Measurements from ENCODE around the gene DYSF.

DYSF gene

GRCh38 chr2:71461304-71461671 is 7.9 kb downstream of the DYSF start:
- H3K4me3 ChIP-seq (ENCODE audit: low read depth, low read length), result no peak overlapping the region
- no peak for TF ChIP-seq CTCF (IDR thresholded peaks at IDR 0.05; ENCODE audit: borderline replicate concordance, insufficient read depth, low read depth, low read length)

DNA sequence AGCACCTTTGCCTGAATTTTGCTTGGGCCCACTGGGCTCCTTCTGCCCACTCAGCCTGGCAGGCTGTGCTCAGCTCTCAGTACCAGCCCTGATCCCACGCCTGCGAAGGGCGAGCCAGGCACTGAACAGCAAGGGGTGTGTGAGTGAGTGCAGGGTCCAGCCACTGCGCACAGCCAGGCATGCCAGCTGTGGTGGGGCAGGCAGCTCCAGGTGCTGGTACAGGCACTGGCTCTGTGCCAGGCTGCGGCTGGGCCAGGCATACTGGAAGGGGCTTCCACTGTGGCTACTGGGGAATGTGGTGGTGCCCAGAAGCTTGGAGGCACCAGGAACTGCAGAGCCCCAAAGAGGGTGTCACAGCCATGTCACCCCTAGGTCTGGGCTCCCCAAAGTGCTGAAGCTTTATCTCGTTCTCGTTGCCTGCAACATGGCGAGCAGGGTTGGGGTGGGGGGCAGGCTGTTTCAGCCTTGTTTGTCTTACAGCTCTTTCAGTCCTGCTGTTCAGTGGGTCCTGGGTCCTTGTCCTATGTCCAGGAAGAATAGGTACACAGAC is 8.8 kb downstream of the DYSF start:
- TF ChIP-seq CTCF (IDR thresholded peaks at IDR 0.05; ENCODE audit: borderline replicate concordance, insufficient read depth, low read depth, low read length), result no peak
- no peak overlapping the region for H3K4me3 ChIP-seq (ENCODE audit: low read depth, low read length)

GRCh38 chr2:71462641-71463341 is 9.4 kb downstream of the DYSF start:
- H3K4me3 ChIP-seq (ENCODE audit: low read depth, low read length), result no peak overlapping the region
- TF ChIP-seq CTCF (IDR thresholded peaks at IDR 0.05; ENCODE audit: borderline replicate concordance, insufficient read depth, low read depth, low read length), result no peak

- no peak overlapping the region for H3K4me3 ChIP-seq (ENCODE audit: low read depth, low read length)
- no peak for TF ChIP-seq CTCF (IDR thresholded peaks at IDR 0.05; ENCODE audit: borderline replicate concordance, insufficient read depth, low read depth, low read length)
Observed at GRCh38 chr2:71463342-71463654, 9.9 kb downstream of the DYSF start.

DNA sequence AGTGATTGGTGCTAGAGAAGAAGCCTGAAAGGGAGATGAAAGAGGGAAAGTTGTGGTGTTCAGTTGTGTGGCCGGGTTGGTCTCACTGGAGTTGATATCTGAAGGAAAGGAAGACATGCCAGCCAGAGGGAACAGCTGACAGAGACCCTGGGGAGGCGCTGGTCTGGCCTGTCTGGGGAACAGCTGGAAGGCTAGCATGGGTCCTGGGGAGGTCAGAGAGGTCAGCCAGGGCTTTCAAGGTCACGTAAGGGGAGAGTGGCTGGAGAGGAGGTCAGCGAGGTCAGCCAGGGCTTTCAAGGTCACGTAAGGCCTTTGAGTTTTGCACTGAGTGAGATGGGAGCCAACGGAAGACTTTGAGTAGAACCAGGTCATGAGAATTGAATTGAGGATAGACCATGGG is 11.0 kb downstream of the DYSF start:
- TF ChIP-seq CTCF (IDR thresholded peaks at IDR 0.05; ENCODE audit: borderline replicate concordance, insufficient read depth, low read depth, low read length), result no peak
- H3K4me3 ChIP-seq (ENCODE audit: low read depth, low read length), result no peak overlapping the region

- H3K4me3 ChIP-seq (ENCODE audit: low read depth, low read length), result no peak overlapping the region
- TF ChIP-seq CTCF (IDR thresholded peaks at IDR 0.05; ENCODE audit: borderline replicate concordance, insufficient read depth, low read depth, low read length), result no peak
Observed at GRCh38 chr2:71465356-71465755, 12.0 kb downstream of the DYSF start.

GRCh38 chr2:71465961-71466300 is 12.6 kb downstream of the DYSF start:
- TF ChIP-seq CTCF (IDR thresholded peaks at IDR 0.05; ENCODE audit: borderline replicate concordance, insufficient read depth, low read depth, low read length), result no peak
- no peak overlapping the region for H3K4me3 ChIP-seq (ENCODE audit: low read depth, low read length)

All from GM12875 (cell line).